Measurements from ENCODE around the gene PRM1. TPM values are rescaled to one million over a fixed set of nuclear protein-coding genes. Genes with fewer than 3 reads are reported as not detected.

Gene PRM1
- total RNA-seq, 4 donors from 2014 or later = not detected

GRCh38 chr16:11265124-11265523, 16.0 kb downstream of the PRM1 start:
- no peak for DNase-seq
- H3K27me3 ChIP-seq = no peaks in the 10 kb centered on the region
- H3K36me3 ChIP-seq = no peaks in the 10 kb centered on the region
- H3K4me3 ChIP-seq = no peak overlapping the region
- intact Hi-C loops (cut with DNase I; ENCODE audit: low total_unique reads) = no loop called here
- no peak for TF ChIP-seq POLR2A (IDR thresholded peaks at IDR 0.05)
- H3K9me3 ChIP-seq = no peaks in the 10 kb centered on the region
- no peak overlapping the region for H3K27ac ChIP-seq
- H3K4me1 ChIP-seq = no peaks in the 10 kb centered on the region

- Histone ChIP-seq H3K27ac (no peak overlapping the region), H3K4me1 (no peaks in the 10 kb centered on the region), H3K4me3 (no peak overlapping the region), H3K9me3 (no peaks in the 10 kb centered on the region), H3K36me3 (no peaks in the 10 kb centered on the region), H3K27me3 (no peaks in the 10 kb centered on the region)
- intact Hi-C loops (cut with DNase I; ENCODE audit: low total_unique reads) = no loop called here
- DNase-seq = no peak
- TF ChIP-seq CTCF (IDR thresholded peaks at IDR 0.05) (no peak), POLR2A (IDR thresholded peaks at IDR 0.05) (no peak)
Observed at GRCh38 chr16:11264155-11264832, 16.8 kb downstream of the PRM1 start.

GRCh38 chr16:11263737-11264136, 17.4 kb downstream of the PRM1 start:
- H3K27ac ChIP-seq = no peak overlapping the region
- no peaks in the 10 kb centered on the region for H3K9me3 ChIP-seq
- H3K27me3 ChIP-seq = no peaks in the 10 kb centered on the region
- no peak for DNase-seq
- no peaks in the 10 kb centered on the region for H3K36me3 ChIP-seq
- no peak overlapping the region for H3K4me3 ChIP-seq
- intact Hi-C loops (cut with DNase I; ENCODE audit: low total_unique reads) = no loop called here
- TF ChIP-seq POLR2A (IDR thresholded peaks at IDR 0.05) = no peak
- no peak for TF ChIP-seq CTCF (IDR thresholded peaks at IDR 0.05)
- no peaks in the 10 kb centered on the region for H3K4me1 ChIP-seq

GRCh38 chr16:11262915-11263314, 18.2 kb downstream of the PRM1 start:
- no peaks in the 10 kb centered on the region for H3K27me3 ChIP-seq
- H3K4me3 ChIP-seq = no peak overlapping the region
- H3K9me3 ChIP-seq = no peaks in the 10 kb centered on the region
- H3K27ac ChIP-seq = no peak overlapping the region
- H3K36me3 ChIP-seq = no peaks in the 10 kb centered on the region
- no peaks in the 10 kb centered on the region for H3K4me1 ChIP-seq
- DNase-seq = no peak
- intact Hi-C loops (cut with DNase I; ENCODE audit: low total_unique reads) = no loop called here
- TF ChIP-seq POLR2A (IDR thresholded peaks at IDR 0.05) (no peak), CTCF (IDR thresholded peaks at IDR 0.05) (no peak)

- Histone ChIP-seq H3K9me3 (no peaks in the 10 kb centered on the region), H3K4me1 (no peaks in the 10 kb centered on the region), H3K27me3 (no peaks in the 10 kb centered on the region), H3K36me3 (no peaks in the 10 kb centered on the region), H3K27ac (no peak overlapping the region), H3K4me3 (no peak overlapping the region)
- TF ChIP-seq POLR2A (IDR thresholded peaks at IDR 0.05) (no peak), CTCF (IDR thresholded peaks at IDR 0.05) (no peak)
- DNase-seq = no peak
- intact Hi-C loops (cut with DNase I; ENCODE audit: low total_unique reads) = no loop called here
Observed at GRCh38 chr16:11260596-11260966, 20.5 kb downstream of the PRM1 start.
